ENCODE results near the gene PTPRQ.
"Not testable (repeated sequence)": the region's sequence is repeated elsewhere in the genome, so short reads cannot be mapped to it uniquely, and the experiment has no call there.

- TF ChIP-seq, protein P1, sequence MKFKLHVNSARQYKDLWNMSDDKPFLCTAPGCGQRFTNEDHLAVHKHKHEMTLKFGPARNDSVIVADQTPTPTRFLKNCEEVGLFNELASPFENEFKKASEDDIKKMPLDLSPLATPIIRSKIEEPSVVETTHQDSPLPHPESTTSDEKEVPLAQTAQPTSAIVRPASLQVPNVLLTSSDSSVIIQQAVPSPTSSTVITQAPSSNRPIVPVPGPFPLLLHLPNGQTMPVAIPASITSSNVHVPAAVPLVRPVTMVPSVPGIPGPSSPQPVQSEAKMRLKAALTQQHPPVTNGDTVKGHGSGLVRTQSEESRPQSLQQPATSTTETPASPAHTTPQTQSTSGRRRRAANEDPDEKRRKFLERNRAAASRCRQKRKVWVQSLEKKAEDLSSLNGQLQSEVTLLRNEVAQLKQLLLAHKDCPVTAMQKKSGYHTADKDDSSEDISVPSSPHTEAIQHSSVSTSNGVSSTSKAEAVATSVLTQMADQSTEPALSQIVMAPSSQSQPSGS (IDR thresholded peaks at IDR 0.05; ENCODE audit: low read length): not testable (repeated sequence)
- TF ChIP-seq CTCF (IDR thresholded peaks at IDR 0.05; ENCODE audit: control extremely low read depth in 1 of 3, insufficient read depth in 1 of 3, low read depth in 1 of 3, low read length in 3 of 3): not testable (repeated sequence)
These were observed 17.8 kb downstream of the PTPRQ start for GRCh38 chr12:80461851-80462250.

Data from H1 (cell line).